GM19328 (cell line): ENCODE data around the gene RSF1.
A peak's percentile ranks its signal among the peaks of the same experiment; 100 is the strongest.
"Not testable (repeated sequence)": the region's sequence is repeated elsewhere in the genome, so short reads cannot be mapped to it uniquely, and the experiment has no call there.

ENCODE experiments used
- ATAC-seq: cut with Tn5 transposase; IDR thresholded peaks from one replicate; pipeline ENCODE4 v1.9.1; 2021; ENCODE audit warnings: mild to moderate bottlenecking, moderate library complexity; ENCODE audit not compliant: unreplicated experiment

RSF1 gene

GRCh38 chr11:77820565-77821348, at the start of gene RSF1, which contains the start of gene AAMDC:
Gene RSF1 (minus strand): TSS chr11:77820722. CDS start chr11:77820714, 8 bp downstream.
Gene AAMDC (plus strand): TSS chr11:77821144. CDS start chr11:77842497, 21,353 bp downstream.
- ATAC-seq, result peak; percentile 82

GRCh38 chr11:77868744-77869143, 48.2 kb upstream of the RSF1 start:
- no peak for ATAC-seq

- ATAC-seq, result no peak
These were observed 45.8 kb upstream of the RSF1 start for GRCh38 chr11:77866336-77866735.

- no peak for ATAC-seq
These were observed 45.3 kb upstream of the RSF1 start for GRCh38 chr11:77865805-77866204.

- not testable (repeated sequence) for ATAC-seq
These were observed 40.9 kb upstream of the RSF1 start for GRCh38 chr11:77861444-77861843.

- not testable (repeated sequence) for ATAC-seq
These were observed 37.5 kb upstream of the RSF1 start for GRCh38 chr11:77857906-77858457.

- ATAC-seq, result no peak
These were observed 34.3 kb upstream of the RSF1 start for GRCh38 chr11:77854838-77855237.

GRCh38 chr11:77851503-77851902, 31.0 kb upstream of the RSF1 start:
- ATAC-seq, result no peak

- not testable (repeated sequence) for ATAC-seq
These were observed 23.2 kb upstream of the RSF1 start for GRCh38 chr11:77843700-77844099.

- ATAC-seq, result no peak
These were observed 22.1 kb upstream of the RSF1 start for GRCh38 chr11:77842441-77843121.

GRCh38 chr11:77833302-77833701, 12.8 kb upstream of the RSF1 start:
- no peak for ATAC-seq

GRCh38 chr11:77828926-77829325, 8.4 kb upstream of the RSF1 start:
- ATAC-seq, result no peak

GRCh38 chr11:77823775-77824174, 3.3 kb upstream of the RSF1 start:
- no peak for ATAC-seq

- not testable (repeated sequence) for ATAC-seq
These were observed 1.6 kb upstream of the RSF1 start for GRCh38 chr11:77822126-77822525.

- no peak for ATAC-seq
These were observed 878 bp upstream of the RSF1 start for GRCh38 chr11:77821349-77821851.

- ATAC-seq, result peak; percentile 13
These were observed 479 bp downstream of the RSF1 start for GRCh38 chr11:77819921-77820564.

GRCh38 chr11:77819411-77819920, 1.1 kb downstream of the RSF1 start:
- peak; percentile 39 for ATAC-seq

- ATAC-seq, result no peak
These were observed 5.1 kb downstream of the RSF1 start for GRCh38 chr11:77815459-77815858.

GRCh38 chr11:77814848-77815247, 5.7 kb downstream of the RSF1 start:
- no peak for ATAC-seq

GRCh38 chr11:77813256-77813655, 7.3 kb downstream of the RSF1 start:
- ATAC-seq, result no peak

GRCh38 chr11:77806993-77807392, 13.5 kb downstream of the RSF1 start:
- ATAC-seq, result no peak
